GM18909 (cell line): ENCODE data around the gene JAKMIP1.
"Not testable (repeated sequence)": the region's sequence is repeated elsewhere in the genome, so short reads cannot be mapped to it uniquely, and the experiment has no call there.

Experiments
- ATAC-seq: cut with Tn5 transposase; IDR thresholded peaks from one replicate; pipeline ENCODE4 v1.9.1; 2021; ENCODE audit warnings: mild to moderate bottlenecking; ENCODE audit not compliant: unreplicated experiment, poor library complexity

Gene JAKMIP1

GRCh38 chr4:6024313-6024960 lies 175.9 kb downstream of the JAKMIP1 start:
- no peak for ATAC-seq

GRCh38 chr4:6023731-6024130 lies 176.6 kb downstream of the JAKMIP1 start:
- ATAC-seq = no peak

DNA sequence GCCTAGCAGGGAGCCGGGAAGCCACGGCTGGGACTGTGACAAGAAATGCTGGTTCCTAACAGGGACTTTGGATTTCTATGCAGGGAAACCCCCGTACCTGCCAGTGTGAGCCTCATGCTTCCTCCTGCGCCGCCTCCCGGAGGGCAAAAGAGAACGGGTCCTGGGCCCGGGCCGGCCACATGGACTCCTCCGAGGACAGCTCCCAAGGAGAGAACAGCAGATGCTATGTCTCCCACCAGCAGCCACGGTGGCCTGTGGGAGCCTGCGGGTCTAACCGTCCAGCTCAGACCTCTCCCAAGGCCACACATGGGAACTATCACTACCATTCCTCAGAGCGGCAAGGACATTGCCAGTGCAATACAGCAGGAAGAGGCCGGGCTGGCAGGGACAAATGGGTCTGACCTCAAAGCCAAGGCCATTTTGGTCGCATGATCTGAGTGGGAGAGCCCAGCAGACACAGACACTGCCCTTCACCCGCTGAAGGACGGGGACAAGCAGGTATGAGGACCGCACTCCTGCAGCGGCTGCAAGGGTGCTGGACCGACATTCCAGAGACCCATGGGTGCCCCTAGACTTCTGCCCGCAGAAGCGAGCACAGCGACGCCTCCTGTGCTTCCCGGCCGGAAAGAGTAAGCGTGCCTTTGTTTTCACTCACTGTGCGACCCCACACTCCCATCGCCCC lies 177.6 kb downstream of the JAKMIP1 start:
- ATAC-seq = no peak

GRCh38 chr4:6021831-6022606 lies 178.3 kb downstream of the JAKMIP1 start:
- no peak for ATAC-seq

GRCh38 chr4:6020613-6021012 lies 179.7 kb downstream of the JAKMIP1 start:
- ATAC-seq = no peak

DNA sequence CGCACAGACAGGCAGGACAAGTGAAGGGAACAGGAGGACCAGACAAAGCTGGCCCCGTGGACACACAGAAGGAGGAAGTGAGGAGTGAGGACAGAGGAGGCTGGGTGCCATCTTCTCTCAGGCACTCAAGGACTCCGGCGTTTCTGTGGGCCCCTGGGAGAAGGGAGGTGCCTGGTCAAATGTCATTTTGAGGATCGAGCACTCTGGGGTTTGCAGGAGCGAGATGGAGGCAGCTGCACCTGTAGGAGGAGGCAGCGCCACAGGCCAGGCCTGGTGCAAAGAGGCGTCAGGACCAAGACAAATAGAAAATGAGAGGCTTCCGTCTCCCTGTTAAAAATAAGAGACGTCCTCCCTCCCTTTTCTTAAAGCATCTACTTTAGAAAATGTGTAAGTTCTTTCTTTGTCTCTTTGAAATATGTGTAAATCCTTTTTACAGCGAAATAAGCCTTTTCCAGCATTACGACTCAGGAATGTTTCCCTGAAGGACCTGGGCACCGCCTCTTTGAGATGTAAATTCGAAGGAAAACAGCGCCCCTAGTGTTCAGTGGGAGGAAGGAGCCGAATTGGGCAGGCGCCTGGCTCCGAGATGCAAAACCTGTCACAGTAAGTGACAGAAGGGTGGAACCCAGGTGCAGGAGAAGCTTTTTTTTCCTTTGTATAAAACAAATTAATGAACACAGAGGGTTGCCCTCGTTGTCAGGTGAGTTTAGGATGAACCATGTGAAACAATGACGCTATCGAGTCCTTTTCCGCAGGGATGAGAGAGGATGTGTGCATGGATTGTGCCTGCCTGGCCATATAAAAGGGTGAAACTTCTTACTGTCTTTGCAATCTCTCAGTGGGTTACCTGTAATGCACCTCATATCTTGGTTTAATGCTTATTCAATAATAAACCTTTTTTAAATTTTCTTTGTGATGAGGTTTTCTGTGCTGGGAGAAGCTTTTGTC lies 180.8 kb downstream of the JAKMIP1 start:
- ATAC-seq = no peak

DNA sequence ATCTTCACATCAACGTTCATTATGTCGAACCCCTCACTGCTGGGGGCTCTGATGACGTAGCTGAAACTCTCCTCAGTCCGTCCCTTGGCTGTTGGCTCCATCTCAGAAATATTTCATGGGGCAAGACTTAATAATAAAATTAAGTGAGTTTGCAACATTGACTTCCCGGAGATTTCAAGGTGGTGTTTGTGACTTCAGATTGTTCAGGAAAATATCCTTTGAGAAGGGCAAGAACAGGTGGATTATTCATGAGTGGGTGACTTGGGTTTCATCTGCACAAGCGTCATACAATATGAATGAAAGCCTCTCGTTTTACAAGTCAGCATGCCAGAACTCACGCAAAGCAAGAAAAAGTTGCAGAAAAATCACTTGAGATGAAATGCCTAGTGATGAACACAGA lies 182.0 kb downstream of the JAKMIP1 start, which contains the start of gene C4orf50:
Gene C4orf50 (minus strand): TSS at position 101 of the 400 bp plus-strand sequence.
- no peak for ATAC-seq

DNA sequence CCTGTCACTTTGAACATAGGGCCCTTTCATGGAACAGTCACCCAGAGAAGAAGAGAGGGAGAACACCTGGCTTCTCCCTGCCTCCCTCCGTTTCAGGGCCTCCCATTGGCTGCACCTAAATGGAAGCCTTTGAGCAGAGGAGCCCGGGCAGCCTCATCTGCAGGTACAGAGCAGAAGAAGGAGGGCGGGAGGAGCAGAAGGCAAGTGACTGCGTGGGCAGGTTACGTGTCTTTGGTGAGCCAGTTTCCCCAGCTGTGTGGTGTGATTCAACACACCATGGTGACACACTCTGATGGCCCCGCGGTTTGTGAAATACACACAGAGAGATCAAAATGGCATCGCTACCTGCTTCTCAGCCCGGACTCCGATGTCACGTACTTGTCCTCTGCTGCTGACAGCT lies 182.5 kb downstream of the JAKMIP1 start:
- ATAC-seq = no peak

- no peak for ATAC-seq
Observed at GRCh38 chr4:6017030-6017429, 183.3 kb downstream of the JAKMIP1 start.

- ATAC-seq = no peak
Observed at GRCh38 chr4:6013564-6013963, 186.8 kb downstream of the JAKMIP1 start.

DNA sequence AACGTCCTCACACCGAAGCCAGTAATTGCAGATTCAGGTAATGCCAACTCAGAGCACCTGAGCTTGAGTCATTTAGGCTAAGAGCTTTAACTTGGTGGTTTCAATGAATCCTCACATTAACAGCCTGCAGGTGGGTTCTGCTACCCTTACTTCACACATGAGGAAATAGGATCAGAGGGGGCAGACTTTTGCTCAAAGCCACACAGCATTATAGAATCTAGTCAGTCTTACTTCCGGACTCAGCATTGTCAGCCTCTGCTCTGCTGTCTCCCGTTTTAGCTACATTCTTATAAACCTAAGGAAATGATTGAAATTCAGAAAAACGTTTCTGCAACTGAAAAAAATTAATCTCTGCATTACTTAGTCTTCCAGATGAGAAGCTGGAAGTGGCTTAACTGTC lies 188.1 kb downstream of the JAKMIP1 start:
- no peak for ATAC-seq

- no peak for ATAC-seq
Observed at GRCh38 chr4:6011686-6012085, 188.7 kb downstream of the JAKMIP1 start.

- no peak for ATAC-seq
Observed at GRCh38 chr4:6011271-6011671, 189.1 kb downstream of the JAKMIP1 start.

DNA sequence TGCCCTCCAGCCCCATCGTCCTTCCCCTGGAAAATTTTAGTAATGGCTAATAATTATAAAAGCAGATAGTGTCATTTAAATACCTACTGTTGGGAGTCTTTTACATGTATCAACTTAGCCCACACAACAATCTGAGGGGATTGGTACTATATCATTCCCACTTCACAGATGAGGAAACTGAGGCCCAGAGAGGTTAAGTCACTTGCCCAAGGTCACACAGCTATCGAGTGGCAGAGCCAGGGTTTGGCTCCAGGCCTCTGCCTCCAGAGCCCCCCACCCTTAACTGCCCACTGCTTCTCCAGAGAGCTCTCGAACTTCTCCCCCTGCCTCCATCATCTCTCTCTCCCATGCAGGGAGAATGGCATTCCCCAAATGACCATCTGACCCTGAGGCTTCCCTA lies 189.6 kb downstream of the JAKMIP1 start:
- ATAC-seq = no peak

DNA sequence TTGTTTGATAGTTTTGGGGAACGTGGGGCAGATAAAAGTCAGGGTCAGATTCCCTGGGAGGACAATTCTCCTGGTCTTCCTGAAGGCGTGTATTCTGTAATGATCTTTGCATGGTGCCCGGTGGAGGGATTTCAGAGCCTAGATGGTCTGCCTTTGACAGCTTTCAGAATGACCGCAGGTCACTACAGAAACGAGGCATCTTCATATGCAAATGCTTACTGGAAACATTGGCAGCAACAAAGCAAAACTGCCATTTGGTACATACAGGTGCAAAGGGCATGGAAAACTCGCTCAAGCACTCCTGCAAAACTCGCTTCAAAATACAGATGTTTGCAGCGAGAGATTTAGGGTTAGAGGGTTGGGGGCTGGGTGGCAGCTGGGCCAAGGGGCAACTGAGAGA lies 190.9 kb downstream of the JAKMIP1 start:
- no peak for ATAC-seq

DNA sequence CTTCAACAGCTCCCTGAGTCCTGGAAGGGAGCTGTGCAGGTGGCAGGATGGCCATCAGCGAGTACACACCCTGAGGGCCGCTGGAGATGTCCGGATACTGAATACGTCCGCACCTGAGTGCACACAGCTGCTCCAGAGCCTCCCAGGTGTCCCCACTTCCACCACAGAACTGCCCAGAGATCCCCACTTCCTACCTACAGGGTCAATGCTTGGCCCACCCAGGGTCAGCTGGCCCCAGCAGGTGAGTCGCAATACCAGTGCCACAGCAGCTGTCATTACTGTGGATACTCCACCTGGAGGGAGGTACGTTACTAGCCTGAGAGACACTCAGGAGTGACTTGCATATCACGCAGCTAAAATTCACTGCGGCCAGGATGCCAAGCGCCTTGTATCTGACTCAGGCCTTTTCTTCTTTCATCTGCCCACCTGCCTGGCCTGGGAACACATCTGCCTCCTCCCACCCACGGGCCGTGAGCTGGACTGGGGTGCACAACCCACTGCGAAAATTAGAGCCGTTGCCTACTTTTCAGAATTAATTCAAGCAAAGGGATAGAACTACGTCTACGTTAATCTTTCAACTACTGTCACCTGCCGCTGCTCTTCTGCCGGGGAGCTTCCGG lies 191.5 kb downstream of the JAKMIP1 start:
- no peak for ATAC-seq

DNA sequence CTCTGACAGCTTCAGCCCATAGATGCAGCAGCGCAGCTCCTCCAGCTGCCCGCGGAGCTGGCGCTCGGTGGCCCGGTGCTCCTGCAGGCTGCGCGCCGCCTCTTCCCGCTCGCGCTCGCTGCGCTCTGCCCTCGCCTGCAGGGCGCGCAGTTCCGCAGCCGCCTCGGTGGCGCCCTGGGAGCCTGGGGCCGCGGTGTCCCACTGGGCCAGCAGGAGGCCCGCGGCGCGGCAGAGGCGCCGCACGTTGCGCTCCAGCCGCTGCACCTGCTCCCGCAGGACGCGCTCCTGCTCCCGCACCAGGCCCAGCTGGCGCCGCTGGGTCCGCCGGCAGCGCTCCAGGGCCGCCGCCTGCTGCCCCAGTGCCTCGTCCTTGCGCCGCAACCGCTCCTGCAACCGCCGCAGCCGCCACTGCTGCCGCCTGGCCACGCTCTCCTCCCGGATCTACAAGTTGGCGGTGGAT lies 192.2 kb downstream of the JAKMIP1 start:
- no peak for ATAC-seq

GRCh38 chr4:6005175-6005574 lies 195.2 kb downstream of the JAKMIP1 start:
- no peak for ATAC-seq

DNA sequence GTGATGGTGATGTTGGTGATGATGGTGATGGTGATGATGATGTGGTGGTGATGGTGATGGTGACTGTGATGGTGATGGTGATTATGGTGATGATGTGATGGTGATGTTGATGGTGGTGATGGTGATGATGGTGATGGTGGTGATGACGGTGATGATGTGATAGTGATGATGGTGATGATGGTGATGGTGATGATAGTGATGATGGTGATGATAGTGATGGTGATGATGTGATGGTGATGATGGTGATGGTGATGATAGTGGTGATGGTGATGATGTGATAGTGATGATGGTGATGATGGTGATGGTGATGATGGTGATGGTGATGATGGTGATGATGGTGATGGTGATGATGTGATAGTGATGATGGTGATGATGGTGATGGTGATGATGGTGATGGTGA lies 196.9 kb downstream of the JAKMIP1 start:
- ATAC-seq = not testable (repeated sequence)

DNA sequence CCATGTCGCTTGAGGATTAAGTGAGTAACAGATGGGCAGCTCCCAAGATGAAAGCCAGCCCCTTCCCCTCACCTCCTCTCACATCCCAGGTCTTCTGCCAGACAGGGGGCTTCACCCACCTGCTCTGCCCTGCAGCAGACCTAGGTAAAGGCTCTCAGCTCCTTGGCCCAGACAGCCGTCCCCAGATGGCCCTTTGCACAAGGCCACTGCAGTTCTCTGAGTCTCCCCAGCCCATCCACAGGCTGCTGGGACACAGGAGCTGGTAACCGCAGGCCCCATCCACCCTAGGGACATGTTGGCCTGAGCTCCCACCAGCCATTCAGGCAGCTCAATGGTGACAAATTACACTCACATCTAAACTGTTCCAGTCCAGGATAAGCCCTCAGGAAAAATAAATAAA lies 197.4 kb downstream of the JAKMIP1 start:
- no peak for ATAC-seq
